A549 (cell line): ENCODE data around the gene GAK.

Source experiments
- BHLHE40 ChIP-seq: IDR thresholded peaks from 2 replicates; pipeline ENCODE4 v1.6.1; 2012; ENCODE audit warnings: low read depth, low read length, inconsistent platforms
- CTCF ChIP-seq: fragments of >200 bp; sonication (Bioruptor Twin); formaldehyde crosslinking; IDR thresholded peaks from 3 replicates; pipeline ENCODE4 v1.5.1; 2016
- EP300 ChIP-seq, 2 experiments: fragments of >200 bp; sonication (Bioruptor Twin); formaldehyde crosslinking; IDR thresholded peaks; 2 replicates in 1 of 2; 3 replicates in 1 of 2; pipeline ENCODE4 v1.6.1; 2016 to 2017
- ESRRA ChIP-seq: fragments of 150-350 bp; IDR thresholded peaks from 2 replicates; pipeline ENCODE4 v1.6.1; 2014; ENCODE audit warnings: mild to moderate bottlenecking, low read length, borderline replicate concordance
- JUN ChIP-seq, 2 experiments: fragments of >200 bp; sonication (Bioruptor Twin); formaldehyde crosslinking; IDR thresholded peaks; 2 replicates in 1 of 2; 3 replicates in 1 of 2; pipeline ENCODE4 v1.6.1; 2016 to 2017
- PHF8 ChIP-seq: fragments of 200-600 bp; sonication (generic); IDR thresholded peaks from 2 replicates; pipeline ENCODE4 v1.6.1; 2016; ENCODE audit warnings: low read depth, mild to moderate bottlenecking, antibody characterized with exemption, moderate library complexity, borderline replicate concordance
- POLR2A ChIP-seq: IDR thresholded peaks from 2 replicates; pipeline ENCODE4 v1.6.1; 2012; ENCODE audit warnings: mild to moderate bottlenecking, low read length
- RCOR1 ChIP-seq: fragments of 150-350 bp; IDR thresholded peaks from 2 replicates; pipeline ENCODE4 v1.6.1; 2014; ENCODE audit warnings: antibody characterized with exemption, low read length, low read depth
- RNF2 ChIP-seq: fragments of 200-600 bp; sonication (generic); IDR thresholded peaks from 2 replicates; pipeline ENCODE4 v1.6.1; 2016; ENCODE audit warnings: low read depth, mild to moderate bottlenecking, antibody characterized with exemption, moderate library complexity, borderline replicate concordance
- SMC3 ChIP-seq: fragments of >200 bp; sonication (Bioruptor Twin); formaldehyde crosslinking; IDR thresholded peaks from 3 replicates; pipeline ENCODE4 v1.6.1; 2018; ENCODE audit warnings: inconsistent platforms
- TF ChIP-seq, protein P1 (sequence below): fragments of 250-450 bp; sonication (Bioruptor Pico); IDR thresholded peaks from 2 replicates; pipeline ENCODE4 v1.5.0; 2021; ENCODE audit warnings: mild to moderate bottlenecking, moderate library complexity, borderline replicate concordance

DNA sequence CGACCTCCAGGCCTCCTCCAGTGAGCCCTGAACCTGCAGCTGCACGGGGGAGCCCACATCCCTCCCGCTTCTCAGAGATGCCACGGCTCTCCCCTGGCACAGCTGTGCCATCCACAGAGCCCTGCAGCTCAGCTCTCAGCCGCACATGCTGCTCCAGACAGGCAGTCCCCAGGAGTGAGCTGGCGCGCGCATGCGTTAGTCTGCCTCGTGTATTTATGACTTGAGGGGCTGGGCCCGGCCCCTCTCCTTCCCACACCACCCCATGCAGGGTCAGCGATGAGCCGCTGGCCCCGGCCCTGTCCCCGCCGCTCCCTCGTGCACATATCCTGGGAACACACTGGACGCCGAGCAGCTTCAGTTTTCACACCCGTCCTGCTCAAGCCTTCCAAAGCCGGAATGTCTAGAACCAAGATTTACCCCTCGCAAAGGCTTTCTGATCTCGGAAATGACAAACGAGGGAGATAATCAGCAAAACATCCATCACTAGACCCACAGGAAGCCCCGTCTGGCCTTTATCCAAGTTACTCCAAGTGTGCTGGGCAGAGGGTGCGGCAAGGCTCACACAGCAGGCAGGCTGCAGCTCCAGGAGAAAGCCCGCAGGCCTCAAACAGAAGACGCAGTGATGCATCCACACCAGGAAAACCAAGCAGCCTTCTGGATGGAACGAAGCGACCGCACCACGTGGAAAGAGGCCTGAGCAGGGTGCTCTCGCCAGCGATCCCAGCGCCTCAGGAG lies 24.3 kb downstream of the GAK start:
- TF ChIP-seq CTCF (no peak), RCOR1 (no peak), EP300 (IDR thresholded peaks at IDR 0.05) (no peak), BHLHE40 (no peak), SMC3 (no peak), JUN (IDR thresholded peaks at IDR 0.05) (no peak), RNF2 (no peak), ESRRA (no peak), POLR2A (no peak), PHF8 (no peak)
- TF ChIP-seq, protein P1, sequence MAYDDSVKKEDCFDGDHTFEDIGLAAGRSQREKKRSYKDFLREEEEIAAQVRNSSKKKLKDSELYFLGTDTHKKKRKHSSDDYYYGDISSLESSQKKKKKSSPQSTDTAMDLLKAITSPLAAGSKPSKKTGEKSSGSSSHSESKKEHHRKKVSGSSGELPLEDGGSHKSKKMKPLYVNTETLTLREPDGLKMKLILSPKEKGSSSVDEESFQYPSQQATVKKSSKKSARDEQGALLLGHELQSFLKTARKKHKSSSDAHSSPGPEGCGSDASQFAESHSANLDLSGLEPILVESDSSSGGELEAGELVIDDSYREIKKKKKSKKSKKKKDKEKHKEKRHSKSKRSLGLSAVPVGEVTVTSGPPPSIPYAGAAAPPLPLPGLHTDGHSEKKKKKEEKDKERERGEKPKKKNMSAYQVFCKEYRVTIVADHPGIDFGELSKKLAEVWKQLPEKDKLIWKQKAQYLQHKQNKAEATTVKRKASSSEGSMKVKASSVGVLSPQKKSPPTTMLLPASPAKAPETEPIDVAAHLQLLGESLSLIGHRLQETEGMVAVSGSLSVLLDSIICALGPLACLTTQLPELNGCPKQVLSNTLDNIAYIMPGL (CRISPR knock-in tag), result no peak
